Liver (tissue), 9 donors: ENCODE data around the gene PALM2AKAP2. TPM values are rescaled to one million over a fixed set of nuclear protein-coding genes. Genes with fewer than 3 reads are reported as not detected.
A peak's percentile ranks its signal among the peaks of the same experiment; 100 is the strongest.

Experiments used
- DNase-seq: peaks from one replicate; pipeline ENCODE4 v3.0.0-alpha.2; 2017; ENCODE audit warnings: low spot score
- H3K27ac ChIP-seq, 2 donors: one replicate each; pipeline ENCODE4 v1.7.0; 2013; ENCODE audit warnings: inconsistent platforms in 2 of 2, low read length in 2 of 2, control low read depth in 1 of 2, low read depth in 1 of 2, mild to moderate bottlenecking in 1 of 2
- H3K27me3 ChIP-seq, 4 donors: one replicate each; pipeline versions ENCODE4 v1.6.1 to v1.7.0; 2013; ENCODE audit warnings: low read length in 3 of 4, inconsistent platforms in 1 of 4, mild to moderate bottlenecking in 1 of 4, moderate library complexity in 1 of 4; ENCODE audit not compliant: control insufficient read depth in 4 of 4, insufficient read depth in 4 of 4
- H3K36me3 ChIP-seq, 4 donors: one replicate each; pipeline versions ENCODE4 v1.6.1 to v1.7.0; 2013; ENCODE audit warnings: low read length in 3 of 4, mild to moderate bottlenecking in 3 of 4, low read depth in 1 of 4, moderate library complexity in 1 of 4; ENCODE audit not compliant: control insufficient read depth in 4 of 4, insufficient read depth in 3 of 4
- H3K4me1 ChIP-seq, 4 donors: one replicate each; pipeline versions ENCODE4 v1.6.1 to v1.7.0; 2013; ENCODE audit warnings: low read length in 3 of 4, mild to moderate bottlenecking in 3 of 4, moderate library complexity in 1 of 4; ENCODE audit not compliant: control insufficient read depth in 4 of 4, insufficient read depth in 4 of 4
- H3K4me3 ChIP-seq, 3 donors: one replicate each; pipeline versions ENCODE4 v1.6.1 to v1.7.0; 2013; ENCODE audit warnings: low read length in 3 of 3, control low read depth in 1 of 3, low read depth in 1 of 3, mild to moderate bottlenecking in 1 of 3
- H3K9ac ChIP-seq, 2 donors: one replicate each; pipeline ENCODE4 v1.7.0; 2013; ENCODE audit warnings: low read length in 2 of 2, mild to moderate bottlenecking in 2 of 2, moderate library complexity in 2 of 2, control low read depth in 1 of 2, low read depth in 1 of 2
- H3K9me3 ChIP-seq, 4 donors: one replicate each; pipeline versions ENCODE4 v1.6.1 to v1.7.0; 2013; ENCODE audit warnings: low read length in 3 of 4; ENCODE audit not compliant: control insufficient read depth in 4 of 4
- ATF3 ChIP-seq: IDR thresholded peaks from 2 replicates; pipeline ENCODE4 v1.6.1; 2016; ENCODE audit warnings: antibody characterized with exemption
- CTCF ChIP-seq: fragments of 150-350 bp; IDR thresholded peaks from 2 replicates; pipeline ENCODE4 v1.5.1; 2017; ENCODE audit warnings: improper control_type of control experiment, low read depth, low read length; ENCODE audit not compliant: missing input control
- EGR1 ChIP-seq, 2 donors: IDR thresholded peaks; 2 replicates each; pipeline ENCODE4 v1.6.1; 2016 to 2018; ENCODE audit warnings: antibody characterized with exemption in 2 of 2, low read depth in 2 of 2
- FOXA1 ChIP-seq: IDR thresholded peaks from 2 replicates; pipeline ENCODE4 v1.6.1; 2016; ENCODE audit warnings: antibody characterized with exemption
- FOXA2 ChIP-seq: IDR thresholded peaks from 2 replicates; pipeline ENCODE4 v1.6.1; 2016; ENCODE audit warnings: antibody characterized with exemption
- GABPA ChIP-seq, 2 donors: IDR thresholded peaks in 1 of 2; conservative IDR thresholded peaks in 1 of 2; 2 replicates each; pipeline ENCODE4 v1.6.1; 2016; ENCODE audit warnings: antibody characterized with exemption in 2 of 2, mild to moderate bottlenecking in 1 of 2, moderate library complexity in 1 of 2
- HNF4A ChIP-seq, 2 donors: conservative IDR thresholded peaks; 2 replicates each; pipeline ENCODE4 v1.6.1; 2016; ENCODE audit warnings: antibody characterized with exemption in 2 of 2, mild to moderate bottlenecking in 2 of 2
- HNF4G ChIP-seq: IDR thresholded peaks from 2 replicates; pipeline ENCODE4 v1.6.1; 2016; ENCODE audit warnings: antibody characterized with exemption
- JUND ChIP-seq, 2 donors: IDR thresholded peaks; 2 replicates each; pipeline ENCODE4 v1.6.1; 2016; ENCODE audit warnings: antibody characterized with exemption in 2 of 2
- MAX ChIP-seq: IDR thresholded peaks from 2 replicates; pipeline ENCODE4 v1.6.1; 2016; ENCODE audit warnings: antibody characterized with exemption
- RAD21 ChIP-seq, 2 donors: IDR thresholded peaks; 2 replicates each; pipeline ENCODE4 v1.6.1; 2016; ENCODE audit warnings: antibody characterized with exemption in 2 of 2, mild to moderate bottlenecking in 2 of 2
- RXRA ChIP-seq, 2 donors: IDR thresholded peaks; 2 replicates each; pipeline ENCODE4 v1.6.1; 2017 to 2018; ENCODE audit warnings: antibody characterized with exemption in 2 of 2, mild to moderate bottlenecking in 1 of 2
- SP1 ChIP-seq: IDR thresholded peaks from 2 replicates; pipeline ENCODE4 v1.6.1; 2018; ENCODE audit warnings: antibody characterized with exemption, mild to moderate bottlenecking
- TAF1 ChIP-seq: conservative IDR thresholded peaks from 2 replicates; pipeline ENCODE4 v1.6.1; 2016; ENCODE audit warnings: antibody characterized with exemption, mild to moderate bottlenecking
- YY1 ChIP-seq: IDR thresholded peaks from 2 replicates; pipeline ENCODE4 v1.6.1; 2016; ENCODE audit warnings: antibody characterized with exemption, mild to moderate bottlenecking
- WGBS: extraction: QIAGEN DNeasy Blood & Tissue Kit; methylation state at CpG from one replicate; pipeline ENCODE4 v1.1.7; 2013; 5-methylcytosine and 5-hydroxymethylcytosine counted together
- polyA plus RNA-seq, 2 donors: library from polyadenylated mRNA; stranded (reverse) in 1 of 2; unstranded in 1 of 2; fragments of 200-250 nt in 1 of 2; fragments of >200 nt in 1 of 2; fragmentation: Nextera tagmentation in 1 of 2; extraction: Ambion mirVana in 1 of 2; gene quantifications; one replicate each; pipeline versions ENCODE4 v1.2.1 to v1.2.3, GENCODE V29; 2013 to 2015
- total RNA-seq, 2 donors: library from RNA; depleted of rRNA; stranded (reverse); fragments of >200 nt; gene quantifications; one replicate each; pipeline ENCODE4 v1.2.3, GENCODE V29; 2014
- TF ChIP-seq, protein P1 (sequence below): IDR thresholded peaks from 2 replicates; pipeline ENCODE4 v1.6.1; 2016; ENCODE audit warnings: antibody characterized with exemption
- donor health status: healthy.
- donor health status: healthy.
- donor health status: healthy.
- donor health status: healthy.
- donor health status: healthy.

Gene PALM2AKAP2
- total and polyA plus RNA-seq, 4 donors = 4.6 to 47.9 (median 6.2) TPM

- Histone ChIP-seq H3K27me3 (no peaks in the 10 kb centered on the region), H3K4me1 (peaks cover 14 to 79% (median 53%) of the 10 kb centered on the region in 4 donors)
- DNase-seq = no peak
Observed at GRCh38 chr9:109795613-109796012, 15.6 kb downstream of the PALM2AKAP2 start.

GRCh38 chr9:109796078-109796477 is 16.1 kb downstream of the PALM2AKAP2 start:
- Histone ChIP-seq H3K27me3 (no peaks in the 10 kb centered on the region), H3K9ac (no peak overlapping the region), H3K27ac (peak overlapping the region; percentile 77 to 91), H3K4me3 (no peak overlapping the region), H3K4me1 (peaks cover 15 to 79% (median 53%) of the 10 kb centered on the region in 4 donors), H3K9me3 (no peaks in the 10 kb centered on the region), H3K36me3 (no peaks in the 10 kb centered on the region)
- TF ChIP-seq RAD21 (IDR thresholded peaks at IDR 0.05) = no peak
- no peak for TF ChIP-seq YY1
- 88% methylated on average over 1 of the region's 1 CpG for WGBS
- DNase-seq = no peak

More at GRCh38 chr9:109795613-109796012, 15.6 kb downstream of the PALM2AKAP2 start:
- 46% methylated on average over 3 of the region's 3 CpGs for WGBS
- Histone ChIP-seq H3K27ac (peak overlapping the region; percentile 77 to 91), H3K4me3 (no peak overlapping the region), H3K36me3 (no peaks in the 10 kb centered on the region), H3K9ac (peak overlapping the region in 1 of 2 donors; percentile 34), H3K9me3 (no peaks in the 10 kb centered on the region)
- TF ChIP-seq FOXA2 (no peak), EGR1 (IDR thresholded peaks at IDR 0.05; ENCODE audit: low read depth in 2 of 2) (no peak), SP1 (peak; percentile 69), RXRA (IDR thresholded peaks at IDR 0.05) (peak; percentile 40 to 46), CTCF (no peak), YY1 (no peak), HNF4A (conservative IDR thresholded peaks at IDR 0.05) (peak; percentile 41 to 67), RAD21 (IDR thresholded peaks at IDR 0.05) (peak in 1 of 2 donors; percentile 49)

DNA sequence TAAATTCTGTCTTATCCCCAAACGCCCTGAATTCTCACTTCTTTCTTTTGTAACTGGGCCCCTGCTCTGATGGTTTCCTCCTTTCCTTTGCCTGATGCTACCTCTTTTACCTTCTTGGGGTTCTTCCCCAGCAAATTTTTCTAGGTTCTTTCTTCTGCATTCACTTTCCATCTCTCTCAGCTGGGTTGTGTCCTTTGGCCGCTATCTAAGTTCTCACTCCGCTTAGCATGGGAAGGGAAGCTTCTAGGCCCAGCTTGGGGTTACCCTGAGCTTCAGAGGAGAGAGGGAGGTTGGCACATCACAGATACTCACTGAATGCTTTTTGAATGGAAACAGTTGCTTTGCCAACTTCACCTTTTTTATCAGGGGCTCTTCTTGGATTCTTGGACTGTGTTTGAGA is 17.0 kb downstream of the PALM2AKAP2 start:
- Histone ChIP-seq H3K4me3 (no peak overlapping the region), H3K27ac (peak overlapping the region; percentile 73 to 76), H3K27me3 (no peaks in the 10 kb centered on the region), H3K9me3 (no peaks in the 10 kb centered on the region), H3K9ac (no peak overlapping the region), H3K4me1 (peaks cover 15 to 77% (median 51%) of the 10 kb centered on the region in 4 donors), H3K36me3 (no peaks in the 10 kb centered on the region)
- no peak for DNase-seq
- no peak for TF ChIP-seq SP1
- no peak for TF ChIP-seq JUND (IDR thresholded peaks at IDR 0.05)
- no peak for TF ChIP-seq EGR1 (IDR thresholded peaks at IDR 0.05; ENCODE audit: low read depth in 2 of 2)
- TF ChIP-seq RAD21 (IDR thresholded peaks at IDR 0.05) = no peak
- no peak for TF ChIP-seq FOXA2
- TF ChIP-seq GABPA (IDR thresholded peaks at IDR 0.05 in 1 of 2, conservative IDR thresholded peaks at IDR 0.05 in 1 of 2) = no peak
- no peak for TF ChIP-seq ATF3
- TF ChIP-seq HNF4A (conservative IDR thresholded peaks at IDR 0.05) = no peak
- WGBS = 91% methylated on average over 3 of the region's 3 CpGs

DNA sequence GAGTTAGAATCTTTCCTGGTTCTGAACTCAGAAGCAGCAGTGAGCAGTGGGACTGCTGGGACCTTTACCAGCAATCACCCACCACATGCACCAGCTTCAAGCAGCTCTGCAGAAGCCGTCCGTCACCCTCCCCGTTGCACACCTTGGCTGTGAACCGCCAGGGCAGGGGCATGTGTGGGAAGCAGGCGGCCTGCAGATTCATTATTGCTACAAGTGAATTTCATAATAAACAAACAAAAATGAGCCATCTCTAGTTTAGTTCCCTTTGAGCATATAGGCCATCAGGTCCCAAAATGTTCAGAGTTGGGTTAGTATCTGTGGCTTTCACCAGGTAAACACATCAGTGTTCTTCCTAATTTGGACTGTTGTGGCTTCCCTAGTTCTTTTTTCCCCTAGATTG is 17.5 kb downstream of the PALM2AKAP2 start:
- no peaks in the 10 kb centered on the region for H3K9me3 ChIP-seq
- H3K27ac ChIP-seq = peak overlapping the region; percentile 73 to 76
- no peaks in the 10 kb centered on the region for H3K36me3 ChIP-seq
- 39% methylated on average over 5 of the region's 5 CpGs for WGBS
- no peak overlapping the region for H3K9ac ChIP-seq
- peaks cover 15 to 72% (median 46%) of the 10 kb centered on the region in 4 donors for H3K4me1 ChIP-seq
- no peak overlapping the region for H3K4me3 ChIP-seq
- DNase-seq = no peak
- no peaks in the 10 kb centered on the region for H3K27me3 ChIP-seq
- TF ChIP-seq HNF4A (conservative IDR thresholded peaks at IDR 0.05) (peak; percentile 36 to 58), EGR1 (IDR thresholded peaks at IDR 0.05; ENCODE audit: low read depth in 2 of 2) (no peak), JUND (IDR thresholded peaks at IDR 0.05) (peak in 1 of 2 donors; percentile 51), YY1 (peak; percentile 50), MAX (peak; percentile 81), FOXA2 (no peak), HNF4G (no peak), FOXA1 (no peak), GABPA (IDR thresholded peaks at IDR 0.05 in 1 of 2, conservative IDR thresholded peaks at IDR 0.05 in 1 of 2) (no peak), TAF1 (no peak), RAD21 (IDR thresholded peaks at IDR 0.05) (no peak), CTCF (no peak), RXRA (IDR thresholded peaks at IDR 0.05) (peak; percentile 22 to 73)
- TF ChIP-seq, protein P1, sequence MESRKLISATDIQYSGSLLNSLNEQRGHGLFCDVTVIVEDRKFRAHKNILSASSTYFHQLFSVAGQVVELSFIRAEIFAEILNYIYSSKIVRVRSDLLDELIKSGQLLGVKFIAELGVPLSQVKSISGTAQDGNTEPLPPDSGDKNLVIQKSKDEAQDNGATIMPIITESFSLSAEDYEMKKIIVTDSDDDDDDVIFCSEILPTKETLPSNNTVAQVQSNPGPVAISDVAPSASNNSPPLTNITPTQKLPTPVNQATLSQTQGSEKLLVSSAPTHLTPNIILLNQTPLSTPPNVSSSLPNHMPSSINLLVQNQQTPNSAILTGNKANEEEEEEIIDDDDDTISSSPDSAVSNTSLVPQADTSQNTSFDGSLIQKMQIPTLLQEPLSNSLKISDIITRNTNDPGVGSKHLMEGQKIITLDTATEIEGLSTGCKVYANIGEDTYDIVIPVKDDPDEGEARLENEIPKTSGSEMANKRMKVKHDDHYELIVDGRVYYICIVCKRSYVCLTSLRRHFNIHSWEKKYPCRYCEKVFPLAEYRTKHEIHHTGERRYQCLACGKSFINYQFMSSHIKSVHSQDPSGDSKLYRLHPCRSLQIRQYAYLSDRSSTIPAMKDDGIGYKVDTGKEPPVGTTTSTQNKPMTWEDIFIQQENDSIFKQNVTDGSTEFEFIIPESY = no peak
